Measurements from ENCODE around the gene CDC14A.

Gene CDC14A

GRCh38 chr1:100524355-100524754 lies 172.0 kb downstream of the CDC14A start:
- peaks cover 0 to 28% (median 0%) of the 10 kb centered on the region in 11 experiments; a peak in 8 of 22 replicates for H3K9me3 ChIP-seq (replicated peaks in 1 of 11)
- no peak for TF ChIP-seq Cebpa-rat (IDR thresholded peaks at IDR 0.05)
- peaks cover 10 to 54% (median 32%) of the 10 kb centered on the region in 10 experiments; a peak in 18 of 20 replicates for H3K4me1 ChIP-seq
- H3K36me3 ChIP-seq: peaks cover 0 to 5% (median under 1%) of the 10 kb centered on the region in 11 experiments; a peak in 6 of 22 replicates
- H3K4me3 ChIP-seq: no peak overlapping the region
- H3K9ac ChIP-seq: no peak overlapping the region
- peak overlapping the region in 8 of 11 experiments; percentile 53 to 80 (median 78); a peak in 13 of 22 replicates for H3K27ac ChIP-seq
- peak overlapping the region in 5 of 11 experiments; percentile 36 to 64 (median 50); a peak in 8 of 22 replicates for H3K4me2 ChIP-seq
- H4K20me1 ChIP-seq: no peaks in the 10 kb centered on the region
- H3K27me3 ChIP-seq: no peaks in the 10 kb centered on the region

GRCh38 chr1:100526894-100527293 lies 174.6 kb downstream of the CDC14A start:
- Histone ChIP-seq H3K9me3 (replicated peaks in 1 of 11) (peaks cover 0 to 28% (median 0%) of the 10 kb centered on the region in 11 experiments; a peak in 8 of 22 replicates), H3K4me2 (no peak overlapping the region), H3K4me1 (peaks cover 28 to 75% (median 57%) of the 10 kb centered on the region in 10 experiments), H3K36me3 (peaks cover 0 to 1% (median 0%) of the 10 kb centered on the region in 11 experiments; a peak in 2 of 22 replicates), H3K27me3 (no peaks in the 10 kb centered on the region), H3K4me3 (no peak overlapping the region), H3K9ac (no peak overlapping the region), H4K20me1 (no peaks in the 10 kb centered on the region), H3K27ac (no peak overlapping the region; a peak in 1 of 22 replicates)
- no peak for TF ChIP-seq Cebpa-rat (IDR thresholded peaks at IDR 0.05)

GRCh38 chr1:100528871-100529270 lies 176.6 kb downstream of the CDC14A start:
- H3K36me3 ChIP-seq: no peaks in the 10 kb centered on the region
- no peak overlapping the region for H3K4me3 ChIP-seq
- peaks cover 37 to 75% (median 58%) of the 10 kb centered on the region in 10 experiments for H3K4me1 ChIP-seq
- H3K9me3 ChIP-seq (replicated peaks in 1 of 11): peaks cover 0 to 28% (median 0%) of the 10 kb centered on the region in 11 experiments; a peak in 8 of 22 replicates
- no peak overlapping the region for H3K9ac ChIP-seq
- no peak for TF ChIP-seq Cebpa-rat (IDR thresholded peaks at IDR 0.05)
- H3K27ac ChIP-seq: peak overlapping the region in 9 of 11 experiments; percentile 82 to 94 (median 86); a peak in 14 of 22 replicates
- H4K20me1 ChIP-seq: no peaks in the 10 kb centered on the region
- no peaks in the 10 kb centered on the region for H3K27me3 ChIP-seq
- H3K4me2 ChIP-seq: peak overlapping the region in 4 of 11 experiments; percentile 3 to 75 (median 72); a peak in 3 of 22 replicates

GRCh38 chr1:100530141-100530540 lies 177.8 kb downstream of the CDC14A start:
- Histone ChIP-seq H3K9ac (peak overlapping the region in 9 of 11 experiments; percentile 45 to 76 (median 74); a peak in 18 of 22 replicates), H4K20me1 (no peaks in the 10 kb centered on the region), H3K27me3 (no peaks in the 10 kb centered on the region), H3K36me3 (no peaks in the 10 kb centered on the region), H3K27ac (peak overlapping the region in 10 of 11 experiments; percentile 70 to 94 (median 86); a peak in 21 of 22 replicates), H3K4me3 (no peak overlapping the region), H3K4me2 (peak overlapping the region; percentile 42 to 85 (median 71); a peak in 21 of 22 replicates), H3K9me3 (replicated peaks in 1 of 11) (peaks cover 0 to 28% (median 0%) of the 10 kb centered on the region in 11 experiments; a peak in 8 of 22 replicates), H3K4me1 (peaks cover 37 to 79% (median 57%) of the 10 kb centered on the region in 10 experiments)
- no peak for TF ChIP-seq Cebpa-rat (IDR thresholded peaks at IDR 0.05)

- Histone ChIP-seq H3K4me3 (0 out of 20 replicates have a peak overlapping the region, but pooled peaks of 1 of the 10 experiments have one; percentile 22), H3K27me3 (no peaks in the 10 kb centered on the region), H3K4me2 (peak overlapping the region; percentile 42 to 85 (median 71)), H3K9ac (peak overlapping the region in 10 of 11 experiments; percentile 50 to 76 (median 70); a peak in 20 of 22 replicates), H3K9me3 (replicated peaks in 1 of 11) (peaks cover 0 to 19% (median 0%) of the 10 kb centered on the region in 11 experiments; a peak in 8 of 22 replicates), H3K27ac (peak overlapping the region; percentile 44 to 94 (median 85); a peak in 21 of 22 replicates), H3K4me1 (peaks cover 37 to 88% (median 66%) of the 10 kb centered on the region in 10 experiments), H3K36me3 (no peaks in the 10 kb centered on the region), H4K20me1 (no peaks in the 10 kb centered on the region)
- TF ChIP-seq Cebpa-rat (IDR thresholded peaks at IDR 0.05): peak; percentile 51 to 99 (median 97); a peak in 19 of 22 replicates
Observed at GRCh38 chr1:100530880-100531487, 178.7 kb downstream of the CDC14A start.

- TF ChIP-seq Cebpa-rat (IDR thresholded peaks at IDR 0.05): no peak
- Histone ChIP-seq H4K20me1 (no peaks in the 10 kb centered on the region), H3K4me1 (peaks cover 37 to 90% (median 70%) of the 10 kb centered on the region in 10 experiments), H3K9ac (peak overlapping the region in 5 of 11 experiments; percentile 22 to 36 (median 32); a peak in 7 of 22 replicates), H3K36me3 (no peaks in the 10 kb centered on the region), H3K27me3 (peaks cover 0 to 14% (median 10%) of the 10 kb centered on the region in 11 experiments; a peak in 15 of 22 replicates), H3K9me3 (replicated peaks in 1 of 11) (peaks cover 0 to 10% (median 0%) of the 10 kb centered on the region in 11 experiments; a peak in 3 of 22 replicates), H3K4me2 (peak overlapping the region; percentile 45 to 85 (median 71)), H3K27ac (peak overlapping the region in 9 of 11 experiments; percentile 82 to 94 (median 86); a peak in 16 of 22 replicates), H3K4me3 (no peak overlapping the region; a peak in 1 of 20 replicates)
Observed at GRCh38 chr1:100532645-100533044, 180.3 kb downstream of the CDC14A start.

GRCh38 chr1:100535264-100535663 lies 183.0 kb downstream of the CDC14A start:
- H4K20me1 ChIP-seq: no peaks in the 10 kb centered on the region
- no peak for TF ChIP-seq Cebpa-rat (IDR thresholded peaks at IDR 0.05)
- peaks cover 0 to 14% (median 11%) of the 10 kb centered on the region in 11 experiments; a peak in 14 of 22 replicates for H3K9me3 ChIP-seq (replicated peaks in 1 of 11)
- H3K27me3 ChIP-seq: peaks cover 24 to 40% (median 36%) of the 10 kb centered on the region in 11 experiments
- H3K9ac ChIP-seq: peak overlapping the region in 3 of 11 experiments; percentile 10 to 47 (median 40); a peak in 3 of 22 replicates
- peak overlapping the region in 7 of 11 experiments; percentile 35 to 79 (median 54); a peak in 13 of 22 replicates for H3K27ac ChIP-seq
- no peak overlapping the region for H3K4me3 ChIP-seq
- H3K4me2 ChIP-seq: peak overlapping the region in 8 of 11 experiments; percentile 1 to 79 (median 60); a peak in 15 of 22 replicates
- H3K36me3 ChIP-seq: no peaks in the 10 kb centered on the region
- peaks cover 42 to 87% (median 63%) of the 10 kb centered on the region in 10 experiments for H3K4me1 ChIP-seq

- no peak for TF ChIP-seq Cebpa-rat (IDR thresholded peaks at IDR 0.05)
- no peaks in the 10 kb centered on the region for H4K20me1 ChIP-seq
- peak overlapping the region in 7 of 11 experiments; percentile 41 to 79 (median 60); a peak in 12 of 22 replicates for H3K4me2 ChIP-seq
- H3K9me3 ChIP-seq (replicated peaks in 1 of 11): peaks cover 0 to 14% (median 11%) of the 10 kb centered on the region in 11 experiments; a peak in 14 of 22 replicates
- H3K27me3 ChIP-seq: peaks cover 32 to 47% (median 43%) of the 10 kb centered on the region in 11 experiments
- peaks cover 34 to 79% (median 55%) of the 10 kb centered on the region in 10 experiments for H3K4me1 ChIP-seq
- peak overlapping the region in 6 of 11 experiments; percentile 35 to 79 (median 54); a peak in 10 of 22 replicates for H3K27ac ChIP-seq
- H3K4me3 ChIP-seq: no peak overlapping the region
- H3K9ac ChIP-seq: peak overlapping the region in 2 of 11 experiments; percentile 40 to 47; a peak in 3 of 22 replicates
- H3K36me3 ChIP-seq: no peaks in the 10 kb centered on the region
Observed at GRCh38 chr1:100536031-100536430, 183.7 kb downstream of the CDC14A start.

Data from BLaER1 treated with 17β-estradiol and CSF1 and Interleukin-3, amounts not matched to agents 10 nM and 100 nM (cell line).